Activated CD4-positive, alpha-beta T cell treated with anti-CD3 and anti-CD28 coated beads, Interleukin-2, Interleukin-6, amounts not matched to agents 100 ng/mL and 50 ng/mL, durations not matched to agents 16 hours and 8 hours (primary cell): ENCODE results near the gene RTN4R.

ENCODE experiments used
- DNase-seq: peaks from one replicate; pipeline ENCODE4 v3.0.0-alpha.2; 2020

Gene RTN4R

GRCh38 chr22:20239676-20240446, 28.3 kb downstream of the RTN4R start:
- no peak for DNase-seq

GRCh38 chr22:20238901-20239675, 29.0 kb downstream of the RTN4R start:
- DNase-seq = no peak

DNA sequence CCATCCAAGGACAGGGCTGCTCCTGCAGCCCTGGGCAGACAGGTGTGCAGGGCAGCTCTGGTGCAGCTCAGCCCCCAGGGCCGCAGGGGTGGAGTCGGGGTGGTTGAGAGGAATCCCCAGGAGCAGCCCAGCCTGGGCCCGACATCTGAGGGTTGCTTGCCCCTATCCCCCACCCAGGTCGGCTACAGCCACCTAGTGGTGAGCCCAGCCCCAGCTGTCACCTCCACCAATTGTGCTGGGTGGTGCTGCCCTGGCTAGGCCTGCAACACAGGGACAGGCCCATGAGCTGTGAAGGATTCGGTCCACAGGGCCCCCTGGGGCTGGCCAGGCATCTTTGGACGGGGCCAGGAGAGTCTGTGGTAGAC, 29.6 kb downstream of the RTN4R start:
- DNase-seq = peak; percentile 74

DNA sequence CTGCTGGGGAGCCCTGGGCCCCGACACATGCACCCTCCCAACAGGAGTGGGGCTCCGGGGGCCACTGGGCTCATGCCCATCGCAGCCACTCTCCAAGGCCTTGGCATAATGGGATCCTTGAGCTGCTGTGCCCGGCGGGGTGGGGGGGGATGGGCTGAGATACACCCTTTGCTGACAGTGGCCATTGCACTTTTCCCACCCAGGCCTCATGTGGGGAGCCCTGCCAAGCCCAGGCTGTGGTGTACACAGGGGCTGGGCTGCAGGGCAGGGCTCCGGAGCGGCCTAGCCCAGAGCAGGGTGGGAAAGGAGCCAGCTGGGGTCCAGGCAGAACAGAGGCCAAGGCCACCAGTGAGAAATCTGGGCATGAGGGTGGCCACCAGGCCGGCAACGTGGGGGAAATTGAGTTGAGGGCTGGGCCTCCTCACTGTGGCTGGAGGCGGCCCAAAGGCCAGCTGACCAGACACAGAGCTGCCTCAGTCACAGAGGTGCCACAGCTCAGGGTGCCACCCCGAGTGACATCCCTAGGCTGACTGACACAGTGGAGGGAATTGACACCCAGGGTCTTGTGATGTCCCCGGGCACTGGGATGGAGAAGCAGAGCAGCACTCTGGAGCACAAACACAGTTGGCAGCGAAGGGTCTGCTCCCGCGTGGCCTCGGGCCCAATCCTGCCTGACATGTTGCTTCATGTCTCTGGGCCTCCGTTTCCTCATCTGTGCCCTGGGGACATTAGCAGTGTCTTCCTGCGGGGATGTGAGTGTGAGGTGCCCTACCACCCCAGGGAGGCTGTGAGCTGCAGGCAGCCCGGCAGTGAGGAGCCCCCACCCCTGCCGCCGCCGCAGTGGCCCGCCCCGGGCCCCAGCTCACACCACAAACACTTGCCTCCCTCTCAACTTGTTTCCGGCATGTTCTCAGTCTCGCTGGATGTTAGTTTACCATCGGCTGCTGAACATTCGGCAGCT, 30.4 kb downstream of the RTN4R start:
- peak; percentile 16 for DNase-seq

GRCh38 chr22:20236052-20236717, 31.9 kb downstream of the RTN4R start:
- no peak for DNase-seq

DNA sequence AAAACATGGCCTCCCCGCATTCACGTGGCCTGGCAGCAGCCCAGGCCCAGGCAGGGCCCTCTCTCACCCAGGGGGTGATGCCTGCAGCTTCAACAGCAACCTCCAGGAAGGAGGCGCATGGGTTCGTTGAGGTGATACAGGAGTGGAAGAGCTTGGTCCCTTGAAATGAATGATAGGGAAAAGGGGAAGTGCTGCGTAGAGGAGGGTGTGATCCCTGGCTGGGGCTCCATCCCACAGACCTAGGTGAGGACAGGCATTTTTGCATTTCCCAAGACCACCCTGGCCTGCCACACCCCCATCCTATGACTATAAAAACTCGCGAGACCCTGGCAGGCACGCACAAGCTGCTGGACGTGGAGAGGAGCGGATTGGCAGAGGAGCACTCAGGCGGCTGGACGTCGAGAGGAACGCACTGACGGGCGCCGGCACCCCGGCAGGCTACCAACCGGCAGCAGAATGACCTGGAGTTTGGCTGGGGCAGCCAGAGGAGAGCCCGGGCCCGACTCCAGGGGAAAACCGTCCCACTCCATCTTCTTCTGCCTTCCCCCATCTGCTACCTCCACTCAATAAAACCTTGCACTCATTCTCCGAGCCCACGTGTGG, 32.6 kb downstream of the RTN4R start:
- no peak for DNase-seq

DNA sequence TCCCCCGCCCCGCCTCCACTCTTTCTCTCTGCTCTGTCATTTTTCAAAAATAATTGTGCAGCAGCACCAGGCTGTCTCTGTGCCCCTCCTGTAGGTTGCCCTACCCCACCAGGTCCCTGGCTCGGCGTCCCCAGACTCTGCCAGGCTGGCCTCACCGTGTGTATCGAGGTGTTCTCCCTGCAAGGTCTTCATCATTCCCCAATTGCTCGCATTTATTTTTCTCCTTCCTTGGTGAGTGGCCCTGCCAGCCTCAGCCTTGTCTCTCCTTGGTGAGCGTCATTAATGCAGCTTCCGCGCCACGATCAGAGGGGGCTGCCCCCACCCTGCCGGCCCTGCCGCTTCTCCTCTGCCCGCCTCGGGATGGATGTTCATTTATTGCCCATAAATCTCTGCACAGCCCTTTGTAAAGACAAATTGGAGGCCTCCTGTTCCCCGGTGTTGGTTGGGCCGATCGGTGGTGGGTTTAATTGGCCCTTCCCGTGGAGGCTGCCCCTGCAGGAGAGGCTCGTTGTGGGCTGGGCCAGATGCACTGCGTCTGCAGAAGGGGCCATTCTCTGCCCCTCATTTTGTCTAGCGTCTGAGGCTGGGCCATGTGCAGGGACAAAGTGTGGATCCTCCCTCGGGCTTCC, 33.2 kb downstream of the RTN4R start:
- DNase-seq = no peak

DNA sequence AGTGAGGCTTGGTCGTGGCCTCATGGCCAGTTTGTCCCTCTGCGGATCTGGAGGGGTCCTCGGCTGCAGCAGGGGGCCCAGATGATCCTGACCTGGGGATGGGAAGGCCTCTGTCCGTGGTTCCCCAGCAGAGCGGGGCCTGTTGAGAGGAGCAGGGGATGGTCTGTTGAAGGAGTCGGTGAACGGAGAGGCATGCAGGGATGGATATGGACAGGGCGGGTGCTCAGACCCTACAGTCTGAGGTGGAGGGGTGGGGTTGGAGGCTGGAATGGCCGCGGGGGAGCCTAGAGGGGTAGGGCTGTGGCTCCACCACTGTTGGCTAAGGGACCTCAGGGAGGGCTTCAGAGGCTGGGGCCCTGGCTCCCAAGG, 33.8 kb downstream of the RTN4R start:
- no peak for DNase-seq

DNA sequence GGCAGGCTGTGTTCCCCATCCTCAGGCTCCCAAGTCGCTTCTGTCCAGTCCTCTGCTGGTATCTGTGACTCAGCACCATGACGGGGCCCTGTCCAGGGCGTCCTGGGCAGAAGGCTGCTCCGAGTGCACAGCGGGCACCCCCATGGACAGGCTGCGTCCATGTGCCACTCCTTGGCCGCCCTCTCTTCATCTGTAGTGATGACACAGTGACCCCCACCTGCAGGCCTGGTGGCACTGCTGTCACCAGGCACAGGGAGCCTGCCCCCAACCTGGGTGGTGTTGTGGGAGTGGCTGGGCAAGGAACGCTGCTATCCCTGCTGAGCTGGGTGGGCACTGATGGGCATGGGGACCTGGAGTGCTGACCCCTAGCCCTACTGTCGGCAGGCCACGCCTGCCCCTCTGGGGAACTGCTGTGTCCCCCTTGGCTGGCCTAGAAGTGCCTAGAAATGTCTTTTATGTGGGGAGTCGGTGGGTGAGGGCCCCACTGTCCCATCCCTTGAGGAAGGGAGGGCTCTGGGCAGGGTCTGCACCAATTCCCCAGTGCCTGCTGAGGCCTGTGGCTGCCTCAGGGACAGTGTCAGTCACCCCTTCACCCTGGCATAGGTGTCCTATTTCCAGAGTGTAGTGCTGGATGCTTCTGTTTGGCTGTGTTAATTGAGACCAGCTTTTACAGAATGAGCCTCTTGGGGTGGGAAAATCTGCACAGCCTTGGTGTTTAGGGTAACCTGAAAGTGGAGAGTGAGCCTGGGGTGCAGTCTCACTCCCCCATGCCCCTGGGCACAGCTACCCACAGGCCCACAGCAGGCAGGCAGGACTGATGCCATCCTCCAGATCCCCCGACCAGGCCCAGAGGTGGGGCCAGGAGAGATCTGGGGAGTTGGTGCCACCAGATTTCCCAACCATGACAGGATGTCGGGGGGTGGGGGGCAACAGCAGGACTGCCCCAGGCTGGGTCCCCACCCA, 34.5 kb downstream of the RTN4R start:
- no peak for DNase-seq

DNA sequence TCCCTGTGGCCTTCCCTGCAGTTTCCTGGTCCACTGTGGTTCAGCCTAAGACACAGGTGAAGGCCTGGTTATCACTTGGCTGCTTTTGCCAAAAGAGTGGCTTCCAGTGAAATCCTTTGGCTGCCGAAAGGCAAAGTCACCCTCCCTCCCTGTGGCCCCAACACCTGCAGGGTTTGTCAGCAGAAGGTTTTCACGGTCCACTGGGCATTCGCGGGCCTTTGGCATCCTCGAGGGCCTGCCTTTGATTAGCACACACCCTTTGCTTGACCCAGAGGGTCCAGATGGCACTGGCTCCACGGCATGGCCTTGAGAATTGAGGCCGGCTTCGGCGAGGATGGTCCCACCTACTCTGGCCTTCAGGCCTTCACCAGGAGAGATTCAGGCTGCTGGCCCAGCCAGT, 35.3 kb downstream of the RTN4R start:
- no peak for DNase-seq

DNA sequence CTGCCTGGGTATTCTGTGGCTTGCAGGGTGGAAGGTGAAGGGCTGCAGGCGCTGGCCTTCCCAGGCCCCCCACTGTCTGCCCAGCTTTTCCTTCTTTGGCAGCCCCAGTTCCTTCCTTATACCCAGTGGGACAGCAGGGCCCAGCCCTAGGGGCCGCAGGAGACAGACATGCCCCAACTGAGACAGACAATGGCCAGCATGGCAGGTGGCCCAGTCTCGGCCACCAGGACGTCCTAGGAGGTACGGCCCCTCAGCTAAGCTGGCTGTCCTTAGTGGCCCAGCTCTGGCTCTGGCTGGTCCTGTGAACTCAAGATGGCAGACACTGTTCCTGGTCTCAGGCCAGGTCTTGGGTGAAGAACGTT, 35.9 kb downstream of the RTN4R start:
- DNase-seq = no peak

DNA sequence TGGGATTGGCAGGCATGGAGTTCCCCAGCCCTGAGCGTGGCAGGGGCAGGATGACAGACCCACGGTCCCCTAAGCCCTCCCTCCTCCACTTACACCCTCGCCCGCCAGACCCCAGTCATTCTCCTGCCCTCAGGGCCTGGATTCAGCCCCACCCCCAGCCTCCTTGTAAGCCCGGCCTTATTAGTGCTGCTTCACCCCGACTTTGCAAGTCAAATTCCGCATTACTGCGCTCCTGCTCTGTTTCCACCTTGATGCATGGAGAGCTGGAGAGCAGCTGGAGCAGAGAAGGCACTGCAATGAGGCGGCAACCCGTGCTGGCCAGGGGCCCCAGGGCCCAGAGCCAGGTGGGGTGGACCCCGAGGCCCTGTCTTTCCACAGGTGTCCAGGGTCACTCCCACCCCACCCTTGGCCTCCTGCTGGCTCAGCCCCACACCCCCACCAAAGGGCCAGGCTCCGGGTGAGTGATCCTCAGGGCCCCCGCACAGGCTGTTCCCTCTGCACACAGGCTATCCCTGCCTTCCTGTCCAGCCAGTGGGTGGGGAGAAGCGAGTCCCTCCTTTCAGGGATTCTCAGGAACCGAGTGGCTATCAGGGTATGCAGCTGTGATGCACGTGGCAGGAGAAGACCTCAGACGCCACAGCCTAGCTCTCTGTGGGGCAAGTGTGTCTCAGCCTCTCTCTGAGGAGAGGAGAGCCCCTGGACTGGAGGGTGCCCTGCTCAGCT, 36.4 kb downstream of the RTN4R start:
- no peak for DNase-seq

- no peak for DNase-seq
Measured at GRCh38 chr22:20230777-20231420, 37.2 kb downstream of the RTN4R start.

GRCh38 chr22:20229916-20230775, 38.0 kb downstream of the RTN4R start:
- DNase-seq = no peak

- no peak for DNase-seq
Measured at GRCh38 chr22:20228939-20229272, 39.2 kb downstream of the RTN4R start.

DNA sequence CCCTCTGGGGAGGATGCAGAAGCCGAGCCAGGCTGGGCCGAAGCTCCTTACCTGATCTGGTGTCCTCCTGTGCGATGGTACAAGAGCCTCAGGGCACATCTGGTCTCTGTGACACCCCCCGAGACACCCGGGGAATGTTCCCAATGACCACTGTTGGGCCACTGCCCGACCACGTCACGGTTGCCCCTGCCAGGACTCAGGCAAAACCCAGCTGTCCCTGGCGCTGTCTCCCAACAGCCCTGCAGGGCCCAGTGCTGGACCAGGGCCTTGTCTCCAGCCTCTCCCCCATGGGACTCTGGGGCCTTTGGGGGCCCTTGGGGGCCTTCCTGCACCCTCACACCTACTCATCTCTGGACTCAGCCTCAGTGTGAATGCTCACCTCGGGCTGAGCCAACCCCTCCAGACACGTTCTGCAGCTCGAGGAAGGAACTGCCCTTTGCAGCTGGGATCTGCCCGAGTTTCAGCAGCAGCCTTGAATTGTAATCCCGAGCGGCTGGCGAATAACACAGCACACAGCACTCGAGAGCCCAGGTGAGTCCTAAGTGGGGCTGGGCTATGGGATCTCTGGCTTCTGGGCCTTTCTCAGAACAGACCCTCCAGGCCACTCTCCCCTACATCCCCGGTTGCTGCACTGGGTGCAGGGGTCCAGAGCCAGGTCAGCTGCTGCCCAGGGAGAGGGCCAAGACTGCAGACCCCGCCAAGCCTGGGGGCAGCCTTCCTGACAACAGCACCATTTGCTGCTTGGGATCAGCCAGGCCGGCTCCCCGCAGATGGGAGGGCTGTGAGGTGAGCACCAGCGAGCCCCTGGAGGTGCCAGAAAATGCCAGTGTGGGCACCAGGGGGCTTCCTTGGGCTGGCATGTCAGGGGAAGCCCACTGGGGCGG, 39.8 kb downstream of the RTN4R start:
- DNase-seq = no peak

DNA sequence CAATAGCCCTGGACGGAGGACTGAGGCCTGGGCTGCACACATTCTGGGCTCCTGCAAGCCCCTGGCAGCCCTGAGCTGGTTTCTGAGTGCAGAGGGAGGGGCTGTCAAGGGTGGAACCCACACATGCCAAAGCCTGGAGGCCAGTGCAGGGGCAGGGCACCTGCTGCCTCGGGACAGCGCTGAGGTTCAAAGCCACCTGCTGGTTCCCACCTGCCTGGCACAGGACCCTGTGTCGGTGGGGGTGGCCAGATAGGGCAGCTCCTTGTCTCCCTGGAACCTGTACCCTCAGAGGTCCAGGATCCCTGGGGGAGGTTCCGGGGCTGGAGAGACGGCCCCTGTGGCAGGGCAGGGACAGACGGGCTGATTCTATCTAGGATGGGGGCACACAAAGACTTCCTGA, 40.8 kb downstream of the RTN4R start:
- DNase-seq = no peak
